ENCODE measurements around the gene ATP10A. TPM values are rescaled to one million over a fixed set of nuclear protein-coding genes. Genes with fewer than 3 reads are reported as not detected.

Gene ATP10A
- total RNA-seq, 1 donor from 2014 or later, result 3.2 TPM

GRCh38 chr15:25727116-25727515 lies 136.0 kb downstream of the ATP10A start:
- Histone ChIP-seq H3K4me3 (no peak overlapping the region), H3K4me1 (no peaks in the 10 kb centered on the region), H3K27ac (no peak overlapping the region), H3K36me3 (no peaks in the 10 kb centered on the region), H3K27me3 (no peaks in the 10 kb centered on the region), H3K9me3 (no peaks in the 10 kb centered on the region)
- intact Hi-C loops (cut with DNase I), result no loop called here
- TF ChIP-seq POLR2A (IDR thresholded peaks at IDR 0.05) (no peak), POLR2AphosphoS5 (IDR thresholded peaks at IDR 0.05; ENCODE audit: insufficient read depth in 1 of 2, low read depth in 1 of 2) (no peak), CTCF (IDR thresholded peaks at IDR 0.05) (no peak)
- DNase-seq (ENCODE audit: extremely low spot score in 2 of 2), result peak; percentile 34 to 55

- H3K27ac ChIP-seq, result no peak overlapping the region
- no peaks in the 10 kb centered on the region for H3K9me3 ChIP-seq
- H3K36me3 ChIP-seq, result no peaks in the 10 kb centered on the region
- TF ChIP-seq POLR2AphosphoS5 (IDR thresholded peaks at IDR 0.05; ENCODE audit: insufficient read depth in 1 of 2, low read depth in 1 of 2), result no peak
- TF ChIP-seq POLR2A (IDR thresholded peaks at IDR 0.05), result no peak
- TF ChIP-seq CTCF (IDR thresholded peaks at IDR 0.05), result no peak
- DNase-seq (ENCODE audit: extremely low spot score in 2 of 2), result peak; percentile 37 to 52
- H3K4me1 ChIP-seq, result no peaks in the 10 kb centered on the region
- H3K4me3 ChIP-seq, result no peak overlapping the region
- intact Hi-C loops (cut with DNase I), result no loop called here
- H3K27me3 ChIP-seq, result no peaks in the 10 kb centered on the region
Observed at GRCh38 chr15:25725758-25726157, 137.4 kb downstream of the ATP10A start.

- H3K4me1 ChIP-seq, result no peaks in the 10 kb centered on the region
- H3K27me3 ChIP-seq, result no peaks in the 10 kb centered on the region
- no peaks in the 10 kb centered on the region for H3K9me3 ChIP-seq
- intact Hi-C loops (cut with DNase I), result no loop called here
- H3K4me3 ChIP-seq, result no peak overlapping the region
- H3K36me3 ChIP-seq, result no peaks in the 10 kb centered on the region
- peak in 1 of 2 donors; percentile 70 for DNase-seq (ENCODE audit: extremely low spot score in 2 of 2)
- TF ChIP-seq CTCF (IDR thresholded peaks at IDR 0.05) (no peak), POLR2A (IDR thresholded peaks at IDR 0.05) (no peak), POLR2AphosphoS5 (IDR thresholded peaks at IDR 0.05; ENCODE audit: insufficient read depth in 1 of 2, low read depth in 1 of 2) (no peak)
- no peak overlapping the region for H3K27ac ChIP-seq
Observed at GRCh38 chr15:25724899-25725298, 138.2 kb downstream of the ATP10A start.

GRCh38 chr15:25721605-25721955 lies 141.5 kb downstream of the ATP10A start:
- intact Hi-C loops (cut with DNase I), result no loop called here

More at GRCh38 chr15:25721605-25721955, 141.5 kb downstream of the ATP10A start:
- Histone ChIP-seq H3K9me3 (no peaks in the 10 kb centered on the region), H3K36me3 (no peaks in the 10 kb centered on the region), H3K27me3 (no peaks in the 10 kb centered on the region), H3K27ac (no peak overlapping the region), H3K4me1 (no peaks in the 10 kb centered on the region), H3K4me3 (no peak overlapping the region)
- TF ChIP-seq POLR2AphosphoS5 (IDR thresholded peaks at IDR 0.05; ENCODE audit: insufficient read depth in 1 of 2, low read depth in 1 of 2), result no peak
- TF ChIP-seq POLR2A (IDR thresholded peaks at IDR 0.05), result no peak
- no peak for TF ChIP-seq CTCF (IDR thresholded peaks at IDR 0.05)
- DNase-seq (ENCODE audit: extremely low spot score in 2 of 2), result no peak
